ENCODE data around the gene C2orf49. TPM values are rescaled to one million over a fixed set of nuclear protein-coding genes. Genes with fewer than 3 reads are reported as not detected.

Gene C2orf49
- total RNA-seq, 1 donor from 2014 or later, result 20.8 TPM

- H3K4me3 Mint-ChIP-seq, result no peak overlapping the region
- H3K27ac Mint-ChIP-seq, result peak overlapping the region; percentile 64
- no peaks in the 10 kb centered on the region for H3K9me3 Mint-ChIP-seq
- H3K27me3 Mint-ChIP-seq (ENCODE audit: low read depth), result no peaks in the 10 kb centered on the region
- peaks cover 64% of the 10 kb centered on the region for H3K4me1 Mint-ChIP-seq
- no peak for DNase-seq (ENCODE audit: low spot score in 2 of 2, unreplicated experiment in 2 of 2)
- H3K36me3 Mint-ChIP-seq, result peaks cover 14% of the 10 kb centered on the region
- TF ChIP-seq CTCF (IDR thresholded peaks at IDR 0.05; ENCODE audit: unreplicated experiment), result no peak
Measured at GRCh38 chr2:105378921-105379383, 41.6 kb downstream of the C2orf49 start.

- DNase-seq (ENCODE audit: low spot score in 2 of 2, unreplicated experiment in 2 of 2), result no peak
- TF ChIP-seq CTCF (IDR thresholded peaks at IDR 0.05; ENCODE audit: unreplicated experiment), result no peak
- Mint-ChIP-seq H3K4me3 (no peak overlapping the region), H3K9me3 (no peaks in the 10 kb centered on the region), H3K27ac (no peak overlapping the region), H3K27me3 (ENCODE audit: low read depth) (no peaks in the 10 kb centered on the region), H3K36me3 (peaks cover 17% of the 10 kb centered on the region), H3K4me1 (peaks cover 60% of the 10 kb centered on the region)
Measured at GRCh38 chr2:105379741-105380186, 42.4 kb downstream of the C2orf49 start.

GRCh38 chr2:105380432-105381100 is 43.2 kb downstream of the C2orf49 start:
- Mint-ChIP-seq H3K9me3 (no peaks in the 10 kb centered on the region), H3K27ac (peak overlapping the region; percentile 89), H3K4me3 (no peak overlapping the region), H3K36me3 (peaks cover 21% of the 10 kb centered on the region), H3K27me3 (ENCODE audit: low read depth) (no peaks in the 10 kb centered on the region), H3K4me1 (peaks cover 54% of the 10 kb centered on the region)
- no peak for TF ChIP-seq CTCF (IDR thresholded peaks at IDR 0.05; ENCODE audit: unreplicated experiment)
- no peak for DNase-seq (ENCODE audit: low spot score in 2 of 2, unreplicated experiment in 2 of 2)

GRCh38 chr2:105381101-105381668 is 43.8 kb downstream of the C2orf49 start:
- no peak for TF ChIP-seq CTCF (IDR thresholded peaks at IDR 0.05; ENCODE audit: unreplicated experiment)
- Mint-ChIP-seq H3K9me3 (no peaks in the 10 kb centered on the region), H3K27me3 (ENCODE audit: low read depth) (no peaks in the 10 kb centered on the region), H3K36me3 (peaks cover 25% of the 10 kb centered on the region), H3K27ac (peak overlapping the region; percentile 89), H3K4me1 (peaks cover 52% of the 10 kb centered on the region), H3K4me3 (no peak overlapping the region)
- DNase-seq (ENCODE audit: low spot score in 2 of 2, unreplicated experiment in 2 of 2), result no peak

GRCh38 chr2:105382177-105382576 is 44.8 kb downstream of the C2orf49 start:
- TF ChIP-seq CTCF (IDR thresholded peaks at IDR 0.05; ENCODE audit: unreplicated experiment), result no peak
- Mint-ChIP-seq H3K36me3 (peaks cover 27% of the 10 kb centered on the region), H3K27me3 (ENCODE audit: low read depth) (no peaks in the 10 kb centered on the region), H3K27ac (no peak overlapping the region), H3K4me1 (peaks cover 43% of the 10 kb centered on the region), H3K9me3 (no peaks in the 10 kb centered on the region), H3K4me3 (no peak overlapping the region)
- no peak for DNase-seq (ENCODE audit: low spot score in 2 of 2, unreplicated experiment in 2 of 2)

All from mesothelial cell of epicardium (in vitro differentiated cells).